Measurements from ENCODE around the gene BLTP2.

DNA sequence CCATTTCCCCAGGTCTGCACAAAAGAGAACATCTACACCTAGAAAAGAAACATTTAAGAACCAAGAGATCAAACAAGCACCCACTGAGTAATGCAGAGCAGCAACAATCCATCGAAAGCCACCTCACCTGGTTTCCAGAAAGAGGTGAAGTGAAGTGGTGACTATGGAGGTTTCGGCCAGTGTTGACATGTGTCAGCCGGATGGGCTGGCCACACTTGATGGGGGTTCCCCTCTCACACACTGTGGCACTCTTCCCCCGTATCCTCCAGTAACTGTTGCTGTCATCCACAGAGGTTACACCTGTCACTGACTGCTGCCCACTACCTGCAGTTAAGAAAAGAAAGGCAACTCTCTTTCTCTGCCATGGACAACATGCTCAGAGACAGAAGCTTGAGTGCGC, 10.2 kb upstream of the BLTP2 start:
- TF ChIP-seq YY1 (IDR thresholded peaks at IDR 0.05; ENCODE audit: insufficient read depth, insufficient read length): no peak
- no peak for TF ChIP-seq SUZ12 (IDR thresholded peaks at IDR 0.05; ENCODE audit: extremely low read depth, insufficient read depth, insufficient read length)
